ENCODE results near the gene IGFL4. TPM values are rescaled to one million over a fixed set of nuclear protein-coding genes. Genes with fewer than 3 reads are reported as not detected.

The IGFL4 gene
- total RNA-seq, 1 experiment from 2014 or later = not detected

GRCh38 chr19:45994998-45995714, 45.6 kb downstream of the IGFL4 start, which contains the start of gene CCDC61:
TSS of gene CCDC61 (plus strand) at chr19:45995467. CDS start at chr19:46003019, 7,552 bp downstream.
- BruUV-seq (replicated peaks) = no TSS peak
- TF ChIP-seq CTCF (conservative IDR thresholded peaks at IDR 0.05; ENCODE audit: low read depth, low read length) = no peak
- TF ChIP-seq EZH2phosphoT487 (IDR thresholded peaks at IDR 0.05; ENCODE audit: borderline replicate concordance, low read length) = no peak
- no peak for TF ChIP-seq EZH2 (IDR thresholded peaks at IDR 0.05; ENCODE audit: low read length, unreplicated experiment)
- POLR2A ChIA-PET (ENCODE audit: unreplicated experiment) = interaction anchor here (0.6 kb wide), 2 partner anchors 79 to 92 kb away, joined by 4 to 12 read pairs; no protein-coding TSS in a partner anchor
- Histone ChIP-seq H3K4me1 (ENCODE audit: insufficient read depth, low read length) (no peaks in the 10 kb centered on the region; the same call in 1 of the 2 replicates), H3K36me3 (ENCODE audit: low read depth, low read length) (no peaks in the 10 kb centered on the region), H3K9ac (ENCODE audit: low read length) (peak within 1 kb of the TSS; percentile 91), H3K9me3 (ENCODE audit: low read length) (no peaks in the 10 kb centered on the region), H3F3A (ENCODE audit: low read length, unreplicated experiment) (no peaks in the 10 kb centered on the region), H3K27ac (ENCODE audit: low read length) (no peak within 1 kb of the TSS), H2AFZ (ENCODE audit: low read length) (peak within 1 kb of the TSS; percentile 97), H3K4me3 (ENCODE audit: low read length) (peak within 1 kb of the TSS; percentile 95), H3K9me2 (replicated peaks; ENCODE audit: low read length) (no peaks in the 10 kb centered on the region), H3K79me2 (ENCODE audit: low read length) (peaks cover 10% of the 10 kb centered on the region; the same call in 1 of the 2 replicates), H3K27me3 (ENCODE audit: low read length) (no peaks in the 10 kb centered on the region), H3K4me2 (ENCODE audit: low read length) (peak within 1 kb of the TSS; percentile 85), H4K20me1 (ENCODE audit: low read length) (no peaks in the 10 kb centered on the region)
- ATAC-seq (peak; percentile 97), DNase-seq (peak; percentile 99)
- intact Hi-C loops (cut with micrococcal nuclease) = loop anchor here (10.0 kb wide), 1 partner anchor 70 kb away; no protein-coding TSS in a partner anchor
- CTCF ChIA-PET = interaction anchor here (0.7 kb wide), 1 partner anchor 14 kb away, joined by 3 read pairs; no protein-coding TSS in a partner anchor

- Histone ChIP-seq H3K4me3 (ENCODE audit: low read length) (peak overlapping the region; percentile 75), H3K9me3 (ENCODE audit: low read length) (no peaks in the 10 kb centered on the region), H2AFZ (ENCODE audit: low read length) (peak overlapping the region; percentile 97), H3K27me3 (ENCODE audit: low read length) (no peaks in the 10 kb centered on the region), H4K20me1 (ENCODE audit: low read length) (no peaks in the 10 kb centered on the region), H3K9ac (ENCODE audit: low read length) (peak overlapping the region; percentile 53), H3K79me2 (ENCODE audit: low read length) (peaks cover 10% of the 10 kb centered on the region; the same call in 1 of the 2 replicates), H3F3A (ENCODE audit: low read length, unreplicated experiment) (no peaks in the 10 kb centered on the region), H3K9me2 (replicated peaks; ENCODE audit: low read length) (no peaks in the 10 kb centered on the region), H3K4me2 (ENCODE audit: low read length) (peak overlapping the region; percentile 83), H3K27ac (ENCODE audit: low read length) (no peak overlapping the region), H3K4me1 (ENCODE audit: insufficient read depth, low read length) (no peaks in the 10 kb centered on the region; the same call in 1 of the 2 replicates), H3K36me3 (ENCODE audit: low read depth, low read length) (no peaks in the 10 kb centered on the region)
- CTCF ChIA-PET = interaction anchor here (0.5 kb wide), 1 partner anchor 25 kb away, joined by 6 read pairs; no protein-coding TSS in a partner anchor
- peak; percentile 30 for ATAC-seq
- TF ChIP-seq CTCF (conservative IDR thresholded peaks at IDR 0.05; ENCODE audit: low read depth, low read length) (no peak), EZH2phosphoT487 (IDR thresholded peaks at IDR 0.05; ENCODE audit: borderline replicate concordance, low read length) (no peak), EZH2 (IDR thresholded peaks at IDR 0.05; ENCODE audit: low read length, unreplicated experiment) (no peak)
- POLR2A ChIA-PET (ENCODE audit: unreplicated experiment) = interaction anchor here (0.6 kb wide), 3 partner anchors 11 to 91 kb away, joined by 3 to 12 read pairs (median 4); no protein-coding TSS in a partner anchor
- no peak for DNase-seq
- TSS peak; percentile 44 for BruUV-seq (replicated peaks)
- intact Hi-C loops (cut with micrococcal nuclease) = loop anchor here (10.0 kb wide), 1 partner anchor 70 kb away; no protein-coding TSS in a partner anchor
Measured at GRCh38 chr19:45994456-45994997, 46.3 kb downstream of the IGFL4 start.
